Uterus (tissue), 2 donors: Measurements from ENCODE around the gene WDR45B.

ENCODE experiments used
- POLR2A ChIP-seq, 2 donors: fragments of 450-650 bp; IDR thresholded peaks; one replicate each; pipeline ENCODE4 v1.6.1; 2016; ENCODE audit warnings: antibody characterized with exemption in 2 of 2, mild to moderate bottlenecking in 1 of 2, moderate library complexity in 1 of 2
- TF ChIP-seq, protein P1 (sequence below), 4 experiments: fragments of 200-600 bp in 2 of 4; fragments of 450-650 bp in 2 of 4; sonication (generic) in 2 of 4; IDR thresholded peaks; one replicate each; pipeline ENCODE4 v1.5.1; 2016 to 2019; ENCODE audit warnings: antibody characterized with exemption in 4 of 4, mild to moderate bottlenecking in 2 of 4, moderate library complexity in 1 of 4

DNA sequence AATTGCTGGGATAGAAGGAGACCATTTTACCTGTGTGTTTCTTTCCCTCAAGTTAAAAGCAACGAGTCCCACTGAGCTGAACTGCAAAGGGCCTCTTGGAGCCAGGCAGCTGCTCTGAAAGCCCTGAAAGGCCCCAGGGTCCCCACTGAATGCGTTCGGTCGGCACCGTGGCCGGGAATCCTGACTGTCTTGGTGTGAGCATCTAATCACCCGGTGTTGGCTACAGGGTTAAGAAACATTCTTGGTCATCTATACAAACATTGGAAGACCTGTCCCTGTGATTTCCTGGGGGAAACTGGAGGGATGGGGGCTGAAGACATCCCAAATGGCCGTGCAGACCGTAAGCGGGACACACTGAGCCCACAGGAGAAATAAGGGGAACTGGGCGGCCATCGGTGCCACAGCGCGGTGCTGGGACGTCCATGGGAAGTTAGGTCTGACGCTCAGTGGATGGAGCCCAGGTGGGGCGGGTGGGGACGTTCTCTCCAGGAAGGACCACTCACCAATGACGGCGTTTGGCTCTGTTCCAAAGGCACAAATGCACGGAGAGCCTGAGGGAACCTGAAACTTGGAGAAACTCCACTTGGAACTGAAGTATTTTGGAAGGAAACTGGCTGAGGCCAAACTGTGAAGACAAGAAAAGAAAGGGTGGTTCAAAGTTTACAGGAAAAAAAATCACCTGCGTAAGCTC is 32.1 kb downstream of the WDR45B start:
- TF ChIP-seq, protein P1, sequence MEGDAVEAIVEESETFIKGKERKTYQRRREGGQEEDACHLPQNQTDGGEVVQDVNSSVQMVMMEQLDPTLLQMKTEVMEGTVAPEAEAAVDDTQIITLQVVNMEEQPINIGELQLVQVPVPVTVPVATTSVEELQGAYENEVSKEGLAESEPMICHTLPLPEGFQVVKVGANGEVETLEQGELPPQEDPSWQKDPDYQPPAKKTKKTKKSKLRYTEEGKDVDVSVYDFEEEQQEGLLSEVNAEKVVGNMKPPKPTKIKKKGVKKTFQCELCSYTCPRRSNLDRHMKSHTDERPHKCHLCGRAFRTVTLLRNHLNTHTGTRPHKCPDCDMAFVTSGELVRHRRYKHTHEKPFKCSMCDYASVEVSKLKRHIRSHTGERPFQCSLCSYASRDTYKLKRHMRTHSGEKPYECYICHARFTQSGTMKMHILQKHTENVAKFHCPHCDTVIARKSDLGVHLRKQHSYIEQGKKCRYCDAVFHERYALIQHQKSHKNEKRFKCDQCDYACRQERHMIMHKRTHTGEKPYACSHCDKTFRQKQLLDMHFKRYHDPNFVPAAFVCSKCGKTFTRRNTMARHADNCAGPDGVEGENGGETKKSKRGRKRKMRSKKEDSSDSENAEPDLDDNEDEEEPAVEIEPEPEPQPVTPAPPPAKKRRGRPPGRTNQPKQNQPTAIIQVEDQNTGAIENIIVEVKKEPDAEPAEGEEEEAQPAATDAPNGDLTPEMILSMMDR (IDR thresholded peaks at IDR 0.05): no peak
- TF ChIP-seq POLR2A (IDR thresholded peaks at IDR 0.05): no peak
